Measurements from ENCODE around the gene SOCS1. TPM values are rescaled to one million over a fixed set of nuclear protein-coding genes. Genes with fewer than 3 reads are reported as not detected.

Gene SOCS1
- total and polyA plus RNA-seq, 12 donors = 0.53 to 11.9 (median 5.1) TPM

- Histone ChIP-seq H3K27me3 (no peaks in the 10 kb centered on the region), H3K27ac (peak overlapping the region in 1 of 5 donors; percentile 47), H3K36me3 (replicated peaks in 1 of 2) (no peaks in the 10 kb centered on the region), H3K4me1 (replicated peaks in 1 of 2) (peaks cover 4 to 22% of the 10 kb centered on the region in 2 donors), H3K4me3 (no peak overlapping the region), H3K9me3 (replicated peaks in 1 of 3) (no peaks in the 10 kb centered on the region)
- intact Hi-C loops (cut with DNase I) = no loop called here
- TF ChIP-seq CTCF (IDR thresholded peaks at IDR 0.05) = no peak
- no peak for TF ChIP-seq POLR2A (IDR thresholded peaks at IDR 0.05)
- no peak for DNase-seq
- 62 to 85% (median 82%) methylated on average over 1 to 2 of the region's 3 CpGs for WGBS, 4 donors
Observed at GRCh38 chr16:11232302-11232851, 23.6 kb downstream of the SOCS1 start.

GRCh38 chr16:11231367-11231970 lies 24.5 kb downstream of the SOCS1 start:
- WGBS, 4 donors = 37 to 53% (median 47%) methylated on average over 10 of the region's 10 CpGs
- intact Hi-C loops (cut with DNase I) = no loop called here
- DNase-seq = peak in 5 of 7 donors; percentile 34 to 58 (median 44)
- no peaks in the 10 kb centered on the region for H3K27me3 ChIP-seq
- no peak overlapping the region for H3K4me3 ChIP-seq
- H3K9me3 ChIP-seq (replicated peaks in 1 of 3) = no peaks in the 10 kb centered on the region
- H3K36me3 ChIP-seq (replicated peaks in 1 of 2) = no peaks in the 10 kb centered on the region
- TF ChIP-seq CTCF (IDR thresholded peaks at IDR 0.05) (no peak), POLR2A (IDR thresholded peaks at IDR 0.05) (no peak)
- H3K4me1 ChIP-seq (replicated peaks in 1 of 2) = peaks cover 4 to 22% of the 10 kb centered on the region in 2 donors
- H3K27ac ChIP-seq = no peak overlapping the region

- peak in 1 of 7 donors; percentile 71 for DNase-seq
- TF ChIP-seq POLR2A (IDR thresholded peaks at IDR 0.05) = no peak
- Histone ChIP-seq H3K4me3 (no peak overlapping the region), H3K36me3 (replicated peaks in 1 of 2) (no peaks in the 10 kb centered on the region), H3K9me3 (replicated peaks in 1 of 3) (no peaks in the 10 kb centered on the region), H3K27ac (no peak overlapping the region), H3K4me1 (replicated peaks in 1 of 2) (peaks cover 8 to 31% of the 10 kb centered on the region in 2 donors), H3K27me3 (no peaks in the 10 kb centered on the region)
- 77 to 100% (median 84%) methylated on average over 2 to 4 of the region's 4 CpGs for WGBS, 4 donors
- intact Hi-C loops (cut with DNase I) = loop anchor here in 1 of 2 donors (10.0 kb wide), 1 partner anchor 65 kb away; no protein-coding TSS in a partner anchor
Observed at GRCh38 chr16:11229906-11230305, 26.1 kb downstream of the SOCS1 start.

GRCh38 chr16:11229432-11229831 lies 26.6 kb downstream of the SOCS1 start:
- TF ChIP-seq POLR2A (IDR thresholded peaks at IDR 0.05) (no peak), CTCF (IDR thresholded peaks at IDR 0.05) (no peak)
- H3K4me3 ChIP-seq = no peak overlapping the region
- no peaks in the 10 kb centered on the region for H3K27me3 ChIP-seq
- no peaks in the 10 kb centered on the region for H3K36me3 ChIP-seq (replicated peaks in 1 of 2)
- no peaks in the 10 kb centered on the region for H3K9me3 ChIP-seq (replicated peaks in 1 of 3)
- intact Hi-C loops (cut with DNase I) = loop anchor here in 1 of 2 donors (10.0 kb wide), 1 partner anchor 65 kb away; no protein-coding TSS in a partner anchor
- H3K27ac ChIP-seq = no peak overlapping the region
- DNase-seq = no peak
- peaks cover 13 to 36% of the 10 kb centered on the region in 2 donors for H3K4me1 ChIP-seq (replicated peaks in 1 of 2)
- WGBS, 4 donors = 74 to 86% (median 81%) methylated on average over 4 to 5 of the region's 5 CpGs

Measured in adrenal gland (tissue), 12 donors.